Stimulated activated CD4-positive, alpha-beta T cell treated with anti-CD3 and anti-CD28 coated beads, Interleukin-4, amount 100 ng/mL, for 1 hour (primary cell): ENCODE measurements around the gene TMCO6.
"Not testable (repeated sequence)": the region's sequence is repeated elsewhere in the genome, so short reads cannot be mapped to it uniquely, and the experiment has no call there.

Source experiments
- DNase-seq: peaks from one replicate; pipeline ENCODE4 v3.0.0-alpha.2; 2020

The TMCO6 gene

GRCh38 chr5:140639148-140639981 lies at the start of gene TMCO6:
Gene TMCO6, plus strand, starts transcription at chr5:140639451. Its CDS starts 77 bp downstream, at chr5:140639528.
- peak; percentile 98 for DNase-seq

- no peak for DNase-seq
Measured at GRCh38 chr5:140590861-140591260, 48.4 kb upstream of the TMCO6 start.

GRCh38 chr5:140591747-140592372 lies 47.4 kb upstream of the TMCO6 start:
- DNase-seq, result no peak

GRCh38 chr5:140593070-140593469 lies 46.2 kb upstream of the TMCO6 start:
- not testable (repeated sequence) for DNase-seq

GRCh38 chr5:140594169-140594568 lies 45.1 kb upstream of the TMCO6 start:
- no peak for DNase-seq

- DNase-seq, result no peak
Measured at GRCh38 chr5:140595538-140596300, 43.5 kb upstream of the TMCO6 start.

- DNase-seq, result no peak
Measured at GRCh38 chr5:140596321-140596741, 42.9 kb upstream of the TMCO6 start.

- no peak for DNase-seq
Measured at GRCh38 chr5:140598836-140599235, 40.4 kb upstream of the TMCO6 start.

GRCh38 chr5:140600096-140600495 lies 39.2 kb upstream of the TMCO6 start:
- no peak for DNase-seq

- no peak for DNase-seq
Measured at GRCh38 chr5:140602147-140602546, 37.1 kb upstream of the TMCO6 start.

- not testable (repeated sequence) for DNase-seq
Measured at GRCh38 chr5:140603446-140603698, 35.9 kb upstream of the TMCO6 start.

- no peak for DNase-seq
Measured at GRCh38 chr5:140603734-140604133, 35.5 kb upstream of the TMCO6 start.

- no peak for DNase-seq
Measured at GRCh38 chr5:140605879-140606278, 33.4 kb upstream of the TMCO6 start.

- no peak for DNase-seq
Measured at GRCh38 chr5:140607031-140607430, 32.2 kb upstream of the TMCO6 start.

- DNase-seq, result no peak
Measured at GRCh38 chr5:140608722-140609121, 30.5 kb upstream of the TMCO6 start.

GRCh38 chr5:140609126-140609525 lies 30.1 kb upstream of the TMCO6 start:
- no peak for DNase-seq

- no peak for DNase-seq
Measured at GRCh38 chr5:140611020-140611521, 28.2 kb upstream of the TMCO6 start.

GRCh38 chr5:140622301-140622700 lies 16.9 kb upstream of the TMCO6 start:
- DNase-seq, result no peak

- not testable (repeated sequence) for DNase-seq
Measured at GRCh38 chr5:140623061-140623460, 16.2 kb upstream of the TMCO6 start.

- DNase-seq, result not testable (repeated sequence)
Measured at GRCh38 chr5:140624886-140625285, 14.4 kb upstream of the TMCO6 start.

- DNase-seq, result no peak
Measured at GRCh38 chr5:140627972-140628371, 11.3 kb upstream of the TMCO6 start.

- no peak for DNase-seq
Measured at GRCh38 chr5:140628711-140629110, 10.5 kb upstream of the TMCO6 start.

- DNase-seq, result no peak
Measured at GRCh38 chr5:140630292-140631035, 8.8 kb upstream of the TMCO6 start.
